NCI-H345 (cell line): Measurements from ENCODE around the gene PPP2R5C.
"Not testable (repeated sequence)": the region's sequence is repeated elsewhere in the genome, so short reads cannot be mapped to it uniquely, and the experiment has no call there.

Experiments used
- DNase-seq: peaks from one replicate; lab custom pipeline; 2025; lab: John Stamatoyannopoulos, UW

Gene PPP2R5C

GRCh38 chr14:101727611-101728366 is 33.7 kb upstream of the PPP2R5C start:
- no peak for DNase-seq

GRCh38 chr14:101728367-101728742 is 33.2 kb upstream of the PPP2R5C start:
- no peak for DNase-seq

- no peak for DNase-seq
Measured at GRCh38 chr14:101729382-101729781, 32.1 kb upstream of the PPP2R5C start.

GRCh38 chr14:101730157-101730556 is 31.4 kb upstream of the PPP2R5C start:
- not testable (repeated sequence) for DNase-seq

GRCh38 chr14:101730626-101731186 is 30.8 kb upstream of the PPP2R5C start:
- DNase-seq, result no peak

GRCh38 chr14:101731187-101732080 is 30.1 kb upstream of the PPP2R5C start:
- DNase-seq, result peak; percentile 92

GRCh38 chr14:101732118-101732517 is 29.4 kb upstream of the PPP2R5C start:
- DNase-seq, result no peak

- no peak for DNase-seq
Measured at GRCh38 chr14:101733211-101733610, 28.3 kb upstream of the PPP2R5C start.

- DNase-seq, result no peak
Measured at GRCh38 chr14:101734246-101734847, 27.2 kb upstream of the PPP2R5C start.

- DNase-seq, result no peak
Measured at GRCh38 chr14:101735453-101735852, 26.1 kb upstream of the PPP2R5C start.

GRCh38 chr14:101736071-101736470 is 25.4 kb upstream of the PPP2R5C start:
- no peak for DNase-seq

- DNase-seq, result no peak
Measured at GRCh38 chr14:101736585-101736984, 24.9 kb upstream of the PPP2R5C start.

- DNase-seq, result no peak
Measured at GRCh38 chr14:101737414-101738339, 23.8 kb upstream of the PPP2R5C start.

GRCh38 chr14:101738703-101739320 is 22.7 kb upstream of the PPP2R5C start:
- DNase-seq, result no peak

GRCh38 chr14:101739446-101740141 is 21.9 kb upstream of the PPP2R5C start:
- DNase-seq, result no peak

- DNase-seq, result no peak
Measured at GRCh38 chr14:101740981-101741380, 20.5 kb upstream of the PPP2R5C start.

GRCh38 chr14:101743701-101744100 is 17.8 kb upstream of the PPP2R5C start:
- no peak for DNase-seq

- not testable (repeated sequence) for DNase-seq
Measured at GRCh38 chr14:101744382-101744781, 17.1 kb upstream of the PPP2R5C start.

GRCh38 chr14:101749756-101750155 is 11.8 kb upstream of the PPP2R5C start:
- DNase-seq, result not testable (repeated sequence)

- no peak for DNase-seq
Measured at GRCh38 chr14:101754893-101755292, 6.6 kb upstream of the PPP2R5C start.
